Stimulated activated naive B cell treated with anti-CD40 and anti-IgM and Interleukin-4, amounts not matched to agents 10 μg/mL and 1 μg/mL and 100 μg/mL, for 72 hours (primary cell): ENCODE results near the gene ATP9B.
A peak's percentile ranks its signal among the peaks of the same experiment; 100 is the strongest.
"Not testable (repeated sequence)": the region's sequence is repeated elsewhere in the genome, so short reads cannot be mapped to it uniquely, and the experiment has no call there.

Experiments used
- ATAC-seq, 2 donors: fragments of 150-1000 bp; cut with Tn5 transposase; replicated peaks; 2 replicates each; pipeline ENCODE4 v1.10.0; 2021; ENCODE audit warnings: moderate library complexity in 1 of 2
- DNase-seq: peaks from one replicate; pipeline ENCODE4 v3.0.0; 2021
- H3K27ac Mint-ChIP-seq: one replicate; pipeline ENCODE4 v1.8.0; 2022; ENCODE audit warnings: mild to moderate bottlenecking, mixed read lengths
- H3K27me3 Mint-ChIP-seq, 2 donors: one replicate each; pipeline ENCODE4 v1.8.0; 2022; ENCODE audit warnings: mixed read lengths in 2 of 2
- H3K36me3 Mint-ChIP-seq, 2 donors: one replicate each; pipeline ENCODE4 v1.8.0; 2022; ENCODE audit warnings: mixed read lengths in 2 of 2, mild to moderate bottlenecking in 1 of 2
- H3K4me1 Mint-ChIP-seq, 2 donors: one replicate each; pipeline ENCODE4 v1.8.0; 2022; ENCODE audit warnings: mixed read lengths in 2 of 2, mild to moderate bottlenecking in 1 of 2
- H3K4me3 Mint-ChIP-seq, 2 donors: one replicate each; pipeline ENCODE4 v1.8.0; 2022; ENCODE audit warnings: mild to moderate bottlenecking in 2 of 2, mixed read lengths in 2 of 2, moderate library complexity in 1 of 2
- H3K9me3 Mint-ChIP-seq, 2 donors: one replicate each; pipeline ENCODE4 v1.8.0; 2022; ENCODE audit warnings: mixed read lengths in 2 of 2, mild to moderate bottlenecking in 1 of 2

The ATP9B gene

GRCh38 chr18:79133724-79134123 is 64.5 kb downstream of the ATP9B start:
- Mint-ChIP-seq H3K27me3 (no peaks in the 10 kb centered on the region), H3K36me3 (peaks cover 33 to 63% of the 10 kb centered on the region in 2 donors), H3K27ac (no peak overlapping the region), H3K9me3 (peaks cover 0 to 6% of the 10 kb centered on the region in 2 donors), H3K4me1 (no peaks in the 10 kb centered on the region), H3K4me3 (no peak overlapping the region)
- no peak for DNase-seq
- no peak for ATAC-seq

- Mint-ChIP-seq H3K4me1 (no peaks in the 10 kb centered on the region), H3K9me3 (peaks cover 0 to 6% of the 10 kb centered on the region in 2 donors), H3K27ac (no peak overlapping the region)
Observed at GRCh38 chr18:79135924-79136323, 66.7 kb downstream of the ATP9B start.

GRCh38 chr18:79136742-79137141 is 67.5 kb downstream of the ATP9B start:
- no peaks in the 10 kb centered on the region for H3K4me1 Mint-ChIP-seq
- peaks cover 0 to 6% of the 10 kb centered on the region in 2 donors for H3K9me3 Mint-ChIP-seq
- ATAC-seq (no peak), DNase-seq (no peak)
- no peaks in the 10 kb centered on the region for H3K27me3 Mint-ChIP-seq
- no peak overlapping the region for H3K27ac Mint-ChIP-seq
- H3K36me3 Mint-ChIP-seq = peaks cover 25 to 55% of the 10 kb centered on the region in 2 donors
- H3K4me3 Mint-ChIP-seq = no peak overlapping the region

More at GRCh38 chr18:79135924-79136323, 66.7 kb downstream of the ATP9B start:
- Mint-ChIP-seq H3K27me3 (no peaks in the 10 kb centered on the region), H3K36me3 (peaks cover 25 to 52% of the 10 kb centered on the region in 2 donors), H3K4me3 (no peak overlapping the region)
- no peak for ATAC-seq
- DNase-seq = no peak

GRCh38 chr18:79139206-79139605 is 70.0 kb downstream of the ATP9B start:
- H3K27ac Mint-ChIP-seq = no peak overlapping the region
- H3K9me3 Mint-ChIP-seq = peaks cover 0 to 6% of the 10 kb centered on the region in 2 donors
- no peak overlapping the region for H3K4me3 Mint-ChIP-seq
- H3K36me3 Mint-ChIP-seq = peaks cover 25 to 40% of the 10 kb centered on the region in 2 donors
- ATAC-seq (no peak), DNase-seq (no peak)
- peaks cover 0 to 5% of the 10 kb centered on the region in 2 donors for H3K4me1 Mint-ChIP-seq
- H3K27me3 Mint-ChIP-seq = no peaks in the 10 kb centered on the region

- H3K4me3 Mint-ChIP-seq = no peak overlapping the region
- H3K36me3 Mint-ChIP-seq = peaks cover 24 to 36% of the 10 kb centered on the region in 2 donors
- H3K27ac Mint-ChIP-seq = no peak overlapping the region
- no peak for ATAC-seq
- H3K4me1 Mint-ChIP-seq = peaks cover 3 to 5% of the 10 kb centered on the region in 2 donors
- H3K9me3 Mint-ChIP-seq = peaks cover 0 to 3% of the 10 kb centered on the region in 2 donors
- DNase-seq = no peak
- H3K27me3 Mint-ChIP-seq = no peaks in the 10 kb centered on the region
Observed at GRCh38 chr18:79147014-79147413, 77.8 kb downstream of the ATP9B start.

- Mint-ChIP-seq H3K4me1 (peaks cover under 1 to 3% of the 10 kb centered on the region in 2 donors), H3K27ac (no peak overlapping the region), H3K4me3 (no peak overlapping the region), H3K27me3 (no peaks in the 10 kb centered on the region), H3K9me3 (peaks cover 0 to 1% of the 10 kb centered on the region in 2 donors), H3K36me3 (peaks cover 31 to 37% of the 10 kb centered on the region in 2 donors)
- DNase-seq = no peak
- no peak for ATAC-seq
Observed at GRCh38 chr18:79151191-79151590, 82.0 kb downstream of the ATP9B start.

- Mint-ChIP-seq H3K36me3 (peaks cover 37 to 53% of the 10 kb centered on the region in 2 donors), H3K27me3 (no peaks in the 10 kb centered on the region), H3K4me1 (peaks cover 10 to 16% of the 10 kb centered on the region in 2 donors), H3K9me3 (peaks cover 0 to 1% of the 10 kb centered on the region in 2 donors), H3K4me3 (no peak overlapping the region), H3K27ac (peak overlapping the region; percentile 88)
- ATAC-seq = no peak
- no peak for DNase-seq
Observed at GRCh38 chr18:79156327-79156726, 87.1 kb downstream of the ATP9B start.

GRCh38 chr18:79164706-79165105 is 95.5 kb downstream of the ATP9B start:
- Mint-ChIP-seq H3K4me1 (peaks cover 0 to 3% of the 10 kb centered on the region in 2 donors), H3K27ac (no peak overlapping the region), H3K9me3 (no peaks in the 10 kb centered on the region), H3K27me3 (no peaks in the 10 kb centered on the region), H3K4me3 (no peak overlapping the region), H3K36me3 (peaks cover 30 to 47% of the 10 kb centered on the region in 2 donors)
- ATAC-seq (no peak), DNase-seq (no peak)

- Mint-ChIP-seq H3K27ac (no peak overlapping the region), H3K36me3 (peaks cover 31 to 43% of the 10 kb centered on the region in 2 donors), H3K4me3 (no peak overlapping the region)
Observed at GRCh38 chr18:79166702-79167101, 97.5 kb downstream of the ATP9B start.

GRCh38 chr18:79167526-79168190 is 98.5 kb downstream of the ATP9B start:
- Mint-ChIP-seq H3K27ac (no peak overlapping the region), H3K4me1 (peaks cover 0 to 3% of the 10 kb centered on the region in 2 donors), H3K4me3 (no peak overlapping the region), H3K27me3 (no peaks in the 10 kb centered on the region), H3K36me3 (peaks cover 32 to 49% of the 10 kb centered on the region in 2 donors), H3K9me3 (no peaks in the 10 kb centered on the region)
- DNase-seq (no peak), ATAC-seq (no peak)

More at GRCh38 chr18:79166702-79167101, 97.5 kb downstream of the ATP9B start:
- Mint-ChIP-seq H3K4me1 (peaks cover 0 to 3% of the 10 kb centered on the region in 2 donors), H3K27me3 (no peaks in the 10 kb centered on the region), H3K9me3 (no peaks in the 10 kb centered on the region)
- DNase-seq = no peak
- ATAC-seq = no peak

- Mint-ChIP-seq H3K4me1 (peaks cover 9 to 11% of the 10 kb centered on the region in 2 donors), H3K4me3 (no peak overlapping the region), H3K36me3 (peaks cover 40 to 66% of the 10 kb centered on the region in 2 donors), H3K27me3 (no peaks in the 10 kb centered on the region), H3K9me3 (no peaks in the 10 kb centered on the region), H3K27ac (peak overlapping the region; percentile 2)
- ATAC-seq (no peak), DNase-seq (no peak)
Observed at GRCh38 chr18:79169958-79170555, 100.9 kb downstream of the ATP9B start.

- ATAC-seq = not testable (repeated sequence)
Observed at GRCh38 chr18:79172331-79172730, 103.1 kb downstream of the ATP9B start.

GRCh38 chr18:79173742-79174141 is 104.5 kb downstream of the ATP9B start:
- Mint-ChIP-seq H3K4me1 (peaks cover 8 to 15% of the 10 kb centered on the region in 2 donors), H3K36me3 (peaks cover 36 to 48% of the 10 kb centered on the region in 2 donors)

More at GRCh38 chr18:79172331-79172730, 103.1 kb downstream of the ATP9B start:
- peaks cover 9 to 11% of the 10 kb centered on the region in 2 donors for H3K4me1 Mint-ChIP-seq
- not testable (repeated sequence) for H3K27me3 Mint-ChIP-seq, H3K27ac Mint-ChIP-seq, H3K4me3 Mint-ChIP-seq, H3K9me3 Mint-ChIP-seq, DNase-seq
- peaks cover 29 to 47% of the 10 kb centered on the region in 2 donors for H3K36me3 Mint-ChIP-seq

GRCh38 chr18:79178113-79178531 is 108.9 kb downstream of the ATP9B start:
- Mint-ChIP-seq H3K9me3 (no peaks in the 10 kb centered on the region), H3K36me3 (peaks cover 34 to 55% of the 10 kb centered on the region in 2 donors), H3K27me3 (no peaks in the 10 kb centered on the region), H3K4me3 (no peak overlapping the region), H3K4me1 (peaks cover 6 to 13% of the 10 kb centered on the region in 2 donors), H3K27ac (no peak overlapping the region)
- ATAC-seq (no peak), DNase-seq (no peak)

More at GRCh38 chr18:79173742-79174141, 104.5 kb downstream of the ATP9B start:
- peak overlapping the region in 1 of 2 donors; percentile 5 for H3K4me3 Mint-ChIP-seq
- H3K9me3 Mint-ChIP-seq = no peaks in the 10 kb centered on the region
- no peak for DNase-seq
- no peaks in the 10 kb centered on the region for H3K27me3 Mint-ChIP-seq
- ATAC-seq = peak in 1 of 2 donors; percentile 63
- no peak overlapping the region for H3K27ac Mint-ChIP-seq
